H9 (cell line): ENCODE measurements around the gene TMEM132D. TPM values are rescaled to one million over a fixed set of nuclear protein-coding genes. Genes with fewer than 3 reads are reported as not detected.

Source experiments
- DNase-seq: peaks from one replicate; pipeline ENCODE4 v3.0.0-alpha.2; 2017
- H2AFZ ChIP-seq: one replicate; pipeline ENCODE4 v1.6.1; 2013; ENCODE audit warnings: mild to moderate bottlenecking, low read length, control low read depth, moderate library complexity
- H2AK5ac ChIP-seq: 2 replicates; pipeline ENCODE4 v1.6.1; 2013; ENCODE audit warnings: low read length, control low read depth, mixed read lengths; ENCODE audit not compliant: insufficient read length
- H2BK120ac ChIP-seq: one replicate; pipeline ENCODE4 v1.6.1; 2013; ENCODE audit warnings: low read depth, mild to moderate bottlenecking, low read length, control low read depth, inconsistent platforms; ENCODE audit not compliant: poor library complexity, severe bottlenecking
- H2BK12ac ChIP-seq: 2 replicates; pipeline ENCODE4 v1.6.1; 2013; ENCODE audit warnings: low read length, control low read depth, mixed read lengths, low read depth; ENCODE audit not compliant: insufficient read length
- H2BK15ac ChIP-seq: 2 replicates; pipeline ENCODE4 v1.6.1; 2013; ENCODE audit warnings: low read depth, low read length, control low read depth
- H2BK20ac ChIP-seq: one replicate; pipeline ENCODE4 v1.6.1; 2013; ENCODE audit warnings: low read depth, mild to moderate bottlenecking, low read length, control low read depth, inconsistent platforms; ENCODE audit not compliant: poor library complexity, severe bottlenecking
- H2BK5ac ChIP-seq: 2 replicates; pipeline ENCODE4 v1.6.1; 2013; ENCODE audit warnings: low read length, control low read depth, mixed read lengths; ENCODE audit not compliant: insufficient read length
- H3K14ac ChIP-seq: 2 replicates; pipeline ENCODE4 v1.6.1; 2013; ENCODE audit warnings: low read length, control low read depth; ENCODE audit not compliant: insufficient read depth
- H3K18ac ChIP-seq: 2 replicates; pipeline ENCODE4 v1.6.1; 2013; ENCODE audit warnings: low read depth, mild to moderate bottlenecking, mixed read lengths, low read length, control low read depth; ENCODE audit not compliant: insufficient read length
- H3K23ac ChIP-seq: 2 replicates; pipeline ENCODE4 v1.6.1; 2013; ENCODE audit warnings: low read length, control low read depth, mixed read lengths, low read depth; ENCODE audit not compliant: insufficient read length
- H3K23me2 ChIP-seq: 2 replicates; pipeline ENCODE4 v1.6.1; 2013; ENCODE audit warnings: low read depth, mild to moderate bottlenecking, mixed read lengths, low read length, control low read depth; ENCODE audit not compliant: insufficient read length, poor library complexity, severe bottlenecking
- H3K27ac ChIP-seq: 2 replicates; pipeline ENCODE4 v1.5.1; 2013; ENCODE audit warnings: low read length, control low read depth, mixed read lengths, low read depth; ENCODE audit not compliant: insufficient read length
- H3K27me3 ChIP-seq: 2 replicates; pipeline ENCODE4 v1.6.1; 2013; ENCODE audit warnings: low read length, control low read depth, inconsistent platforms; ENCODE audit not compliant: insufficient read depth
- H3K4ac ChIP-seq: 2 replicates; pipeline ENCODE4 v1.6.1; 2013; ENCODE audit warnings: low read depth, mild to moderate bottlenecking, control low read depth, inconsistent platforms, low read length, moderate library complexity
- H3K4me1 ChIP-seq: 2 replicates; pipeline ENCODE4 v1.6.1; 2013; ENCODE audit warnings: low read length, control low read depth, inconsistent platforms; ENCODE audit not compliant: insufficient read depth
- H3K4me2 ChIP-seq: 2 replicates; pipeline ENCODE4 v1.6.1; 2013; ENCODE audit warnings: low read length, control low read depth, mixed read lengths; ENCODE audit not compliant: insufficient read length, insufficient read depth
- H3K56ac ChIP-seq: 2 replicates; pipeline ENCODE4 v1.6.1; 2013; ENCODE audit warnings: low read depth, mild to moderate bottlenecking, mixed read lengths, low read length, control low read depth; ENCODE audit not compliant: insufficient read length
- H3K79me1 ChIP-seq: 2 replicates; pipeline ENCODE4 v1.6.1; 2013; ENCODE audit warnings: low read depth, mild to moderate bottlenecking, moderate library complexity, low read length, control low read depth, inconsistent platforms; ENCODE audit not compliant: insufficient read depth, poor library complexity, severe bottlenecking
- H3K79me2 ChIP-seq: 2 replicates; pipeline ENCODE4 v1.6.1; 2013; ENCODE audit warnings: low read length, control low read depth, inconsistent platforms; ENCODE audit not compliant: insufficient read depth
- H3K9ac ChIP-seq: 2 replicates; pipeline ENCODE4 v1.6.1; 2013; ENCODE audit warnings: low read length, control low read depth, mixed read lengths; ENCODE audit not compliant: insufficient read length; ENCODE audit errors: extremely low read depth
- H3K9me3 ChIP-seq: one replicate; pipeline ENCODE4 v1.6.1; 2013; ENCODE audit warnings: low read depth, low read length, inconsistent platforms; ENCODE audit not compliant: control insufficient read depth
- H3T11ph ChIP-seq: one replicate; pipeline ENCODE4 v1.6.1; 2013; ENCODE audit warnings: mild to moderate bottlenecking, low read length, control low read depth, inconsistent platforms
- H4K20me1 ChIP-seq: one replicate; pipeline ENCODE4 v1.6.1; 2013; ENCODE audit not compliant: control insufficient read depth, insufficient read length, insufficient read depth
- H4K5ac ChIP-seq: 2 replicates; pipeline ENCODE4 v1.6.1; 2013; ENCODE audit warnings: low read depth, mild to moderate bottlenecking, mixed read lengths, low read length, control low read depth; ENCODE audit not compliant: insufficient read length
- H4K8ac ChIP-seq: replicated peaks from 2 replicates; pipeline ENCODE4 v1.6.1; 2013; ENCODE audit warnings: low read length, control low read depth, mixed read lengths, low read depth; ENCODE audit not compliant: insufficient read length
- H4K91ac ChIP-seq: 2 replicates; pipeline ENCODE4 v1.6.1; 2013; ENCODE audit warnings: low read depth, mild to moderate bottlenecking, moderate library complexity, mixed read lengths, low read length, control low read depth; ENCODE audit not compliant: insufficient read length
- H3K27ac Mint-ChIP-seq, 3 experiments: 2 replicates in 2 of 3; 3 replicates in 1 of 3; pipeline ENCODE4 v1.8.0; 2020 to 2021; ENCODE audit warnings: mixed read lengths in 3 of 3, mild to moderate bottlenecking in 1 of 3, moderate library complexity in 1 of 3
- H3K27me3 Mint-ChIP-seq: 2 replicates; pipeline ENCODE4 v1.8.0; 2021; ENCODE audit warnings: low read depth, mild to moderate bottlenecking, moderate library complexity, mixed read lengths
- H3K36me3 Mint-ChIP-seq, 3 experiments: 2 replicates in 2 of 3; 3 replicates in 1 of 3; pipeline ENCODE4 v1.8.0; 2020 to 2021; ENCODE audit warnings: low read depth in 3 of 3, mixed read lengths in 3 of 3; ENCODE audit not compliant: insufficient read depth in 1 of 3
- H3K4me1 Mint-ChIP-seq, 2 experiments: 2 replicates each; pipeline ENCODE4 v1.8.0; 2020; ENCODE audit warnings: mixed read lengths in 2 of 2
- H3K4me3 Mint-ChIP-seq, 2 experiments: 2 replicates in 1 of 2; 3 replicates in 1 of 2; pipeline ENCODE4 v1.8.0; 2020 to 2021; ENCODE audit warnings: mild to moderate bottlenecking in 2 of 2, mixed read lengths in 2 of 2, moderate library complexity in 1 of 2
- H3K9me3 Mint-ChIP-seq, 2 experiments: 2 replicates in 1 of 2; 3 replicates in 1 of 2; pipeline ENCODE4 v1.8.0; 2020; ENCODE audit warnings: mild to moderate bottlenecking in 2 of 2, mixed read lengths in 2 of 2, moderate library complexity in 1 of 2
- WGBS: extraction: QIAGEN DNeasy Blood & Tissue Kit; methylation state at CpG from one replicate; pipeline ENCODE4 v1.1.7; 2013; ENCODE audit warnings: missing lambda C conversion rate, low lambda C conversion rate, mixed read lengths; ENCODE audit not compliant: insufficient read length; ENCODE audit errors: extremely low coverage; 5-methylcytosine and 5-hydroxymethylcytosine counted together
- total RNA-seq: library from RNA; stranded (reverse); gene quantifications from 2 replicates; pipeline ENCODE4 v1.2.1, GENCODE V29; 2021
- TF ChIP-seq, protein P1 (sequence below): fragments of 200-600 bp; sonication (generic); conservative IDR thresholded peaks from 3 replicates; pipeline ENCODE4 v1.8.0; 2021; ENCODE audit warnings: antibody characterized with exemption, mild to moderate bottlenecking

TMEM132D gene
- total RNA-seq, 1 experiment from 2014 or later = 6.1 TPM

DNA sequence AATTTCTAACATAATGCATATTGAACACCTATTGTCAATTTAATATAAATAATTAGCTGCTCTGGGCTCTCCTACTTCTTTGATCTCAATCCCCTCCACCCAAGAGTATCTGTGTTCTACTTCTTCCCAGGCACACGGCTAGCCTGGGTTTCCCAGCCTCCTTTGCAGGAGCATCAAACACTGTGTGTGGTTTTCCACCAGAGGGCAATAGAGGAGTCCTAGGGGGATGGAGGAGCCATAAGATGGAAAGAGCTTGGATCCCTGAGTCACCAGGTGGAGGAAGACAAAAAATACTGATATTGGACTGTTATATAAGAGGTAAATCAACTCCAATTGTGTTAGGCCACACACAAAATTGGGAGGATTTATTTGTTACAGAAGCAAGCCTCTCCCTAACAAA, 716.9 kb downstream of the TMEM132D start:
- H3K9me3 Mint-ChIP-seq = peaks cover 4 to 7% of the 10 kb centered on the region in 2 experiments

More for the DNA sequence above, 716.9 kb downstream of the TMEM132D start:
- Mint-ChIP-seq H3K27me3 (no peaks in the 10 kb centered on the region; the same call in 1 of the 2 replicates), H3K4me3 (no peak overlapping the region), H3K4me1 (peaks cover 11 to 17% of the 10 kb centered on the region in 2 experiments), H3K36me3 (peaks cover 2 to 5% (median 5%) of the 10 kb centered on the region in 3 experiments; a peak in 4 of 7 replicates), H3K27ac (no peak overlapping the region)
- no peak overlapping the region for H3K23ac ChIP-seq
- H2BK12ac ChIP-seq = no peak overlapping the region
- H3K4me1 ChIP-seq = no peaks in the 10 kb centered on the region
- DNase-seq = no peak
- no peak overlapping the region for H3K4me2 ChIP-seq
- no peak overlapping the region for H3K56ac ChIP-seq
- H3T11ph ChIP-seq = no peak overlapping the region
- H2BK15ac ChIP-seq = no peak overlapping the region
- no peak overlapping the region for H2AFZ ChIP-seq
- H3K23me2 ChIP-seq = no peaks in the 10 kb centered on the region
- H3K27ac ChIP-seq = no peak overlapping the region
- H3K9me3 ChIP-seq = no peaks in the 10 kb centered on the region
- no peak overlapping the region for H4K91ac ChIP-seq
- no peak overlapping the region for H3K14ac ChIP-seq
- H4K8ac ChIP-seq = no peak overlapping the region
- no peak overlapping the region for H3K18ac ChIP-seq
- H3K27me3 ChIP-seq = no peaks in the 10 kb centered on the region
- H2BK120ac ChIP-seq = no peak overlapping the region
- TF ChIP-seq, protein P1, sequence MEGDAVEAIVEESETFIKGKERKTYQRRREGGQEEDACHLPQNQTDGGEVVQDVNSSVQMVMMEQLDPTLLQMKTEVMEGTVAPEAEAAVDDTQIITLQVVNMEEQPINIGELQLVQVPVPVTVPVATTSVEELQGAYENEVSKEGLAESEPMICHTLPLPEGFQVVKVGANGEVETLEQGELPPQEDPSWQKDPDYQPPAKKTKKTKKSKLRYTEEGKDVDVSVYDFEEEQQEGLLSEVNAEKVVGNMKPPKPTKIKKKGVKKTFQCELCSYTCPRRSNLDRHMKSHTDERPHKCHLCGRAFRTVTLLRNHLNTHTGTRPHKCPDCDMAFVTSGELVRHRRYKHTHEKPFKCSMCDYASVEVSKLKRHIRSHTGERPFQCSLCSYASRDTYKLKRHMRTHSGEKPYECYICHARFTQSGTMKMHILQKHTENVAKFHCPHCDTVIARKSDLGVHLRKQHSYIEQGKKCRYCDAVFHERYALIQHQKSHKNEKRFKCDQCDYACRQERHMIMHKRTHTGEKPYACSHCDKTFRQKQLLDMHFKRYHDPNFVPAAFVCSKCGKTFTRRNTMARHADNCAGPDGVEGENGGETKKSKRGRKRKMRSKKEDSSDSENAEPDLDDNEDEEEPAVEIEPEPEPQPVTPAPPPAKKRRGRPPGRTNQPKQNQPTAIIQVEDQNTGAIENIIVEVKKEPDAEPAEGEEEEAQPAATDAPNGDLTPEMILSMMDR = peak; percentile 63
- WGBS = no CpG with 5 or more reads among the region's 1 CpG
- H2BK20ac ChIP-seq = no peak overlapping the region
- H3K79me1 ChIP-seq = no peaks in the 10 kb centered on the region
- H3K9ac ChIP-seq = no peak overlapping the region
- no peak overlapping the region for H2AK5ac ChIP-seq
- no peaks in the 10 kb centered on the region for H3K79me2 ChIP-seq
- no peak overlapping the region for H4K5ac ChIP-seq
- H2BK5ac ChIP-seq = no peak overlapping the region
- no peaks in the 10 kb centered on the region for H4K20me1 ChIP-seq
- H3K4ac ChIP-seq = no peak overlapping the region
